SK-N-SH treated with all-trans-retinoic acid at 6 μM for 48 hours (cell line): ENCODE results near the gene LYST.

Source experiments
- ATAC-seq: fragments of 200-7000 bp; cut with Tn5 transposase; 3 replicates; pipeline ENCODE4 v1.9.1; 2020; ENCODE audit warnings: mild to moderate bottlenecking, moderate library complexity
- CREB5 ChIP-seq: fragments of 250-450 bp; sonication (Bioruptor Pico); IDR thresholded peaks from 2 replicates; pipeline ENCODE4 v1.5.1; 2020; ENCODE audit warnings: low read depth, mild to moderate bottlenecking, moderate library complexity
- CSDC2 ChIP-seq: fragments of 250-450 bp; sonication (Bioruptor Pico); IDR thresholded peaks from 2 replicates; pipeline ENCODE4 v1.5.0; 2020; ENCODE audit warnings: mild to moderate bottlenecking, moderate library complexity
- GLIS3 ChIP-seq: fragments of 250-450 bp; sonication (Bioruptor Pico); IDR thresholded peaks from 2 replicates; pipeline ENCODE4 v1.5.0; 2020; ENCODE audit warnings: mild to moderate bottlenecking, moderate library complexity
- ISL1 ChIP-seq: fragments of 250-450 bp; sonication (Bioruptor Pico); IDR thresholded peaks from 2 replicates; pipeline ENCODE4 v2.1.2; 2022; ENCODE audit warnings: mild to moderate bottlenecking, moderate library complexity
- PATZ1 ChIP-seq: fragments of 250-450 bp; sonication (Bioruptor Pico); IDR thresholded peaks from 2 replicates; pipeline ENCODE4 v1.8.0; 2020; ENCODE audit warnings: mild to moderate bottlenecking, moderate library complexity, borderline replicate concordance
- PPARA ChIP-seq: fragments of 250-450 bp; sonication (Bioruptor Pico); IDR thresholded peaks from 2 replicates; pipeline ENCODE4 v1.5.0; 2020; ENCODE audit warnings: mild to moderate bottlenecking, borderline replicate concordance
- TCF4 ChIP-seq: fragments of 250-450 bp; sonication (Bioruptor Pico); IDR thresholded peaks from 2 replicates; pipeline ENCODE4 v1.8.0; 2021; ENCODE audit warnings: mild to moderate bottlenecking, moderate library complexity, borderline replicate concordance
- TOX ChIP-seq: fragments of 250-450 bp; sonication (Bioruptor Pico); IDR thresholded peaks from 2 replicates; pipeline ENCODE4 v1.8.0; 2021; ENCODE audit warnings: mild to moderate bottlenecking, moderate library complexity, borderline replicate concordance
- TSHZ2 ChIP-seq: fragments of 250-450 bp; sonication (Bioruptor Pico); IDR thresholded peaks from 2 replicates; pipeline ENCODE4 v1.5.0; 2020; ENCODE audit warnings: mild to moderate bottlenecking, moderate library complexity
- ZC3H10 ChIP-seq: fragments of 250-450 bp; sonication (Bioruptor Pico); IDR thresholded peaks from 2 replicates; pipeline ENCODE4 v1.5.1; 2021; ENCODE audit warnings: mild to moderate bottlenecking, moderate library complexity
- ZFP3 ChIP-seq: fragments of 250-450 bp; sonication (Bioruptor Pico); IDR thresholded peaks from 2 replicates; pipeline ENCODE4 v1.5.0; 2020; ENCODE audit warnings: mild to moderate bottlenecking, moderate library complexity
- ZFP30 ChIP-seq: fragments of 450-650 bp; formaldehyde crosslinking; IDR thresholded peaks from 2 replicates; pipeline ENCODE4 v1.5.0; 2022; ENCODE audit warnings: mild to moderate bottlenecking, moderate library complexity
- ZNF70 ChIP-seq: fragments of 450-650 bp; formaldehyde crosslinking; IDR thresholded peaks from 2 replicates; pipeline ENCODE4 v1.5.0; 2020; ENCODE audit warnings: mild to moderate bottlenecking, moderate library complexity
- ZNF8 ChIP-seq: fragments of 450-650 bp; formaldehyde crosslinking; IDR thresholded peaks from 2 replicates; pipeline ENCODE4 v1.5.0; 2020; ENCODE audit warnings: mild to moderate bottlenecking, moderate library complexity
- TF ChIP-seq, protein P1 (sequence below): fragments of 250-450 bp; sonication (Bioruptor Pico); IDR thresholded peaks from 2 replicates; pipeline ENCODE4 v1.5.1; 2021; ENCODE audit warnings: mild to moderate bottlenecking, moderate library complexity
- TF ChIP-seq, protein P2 (sequence below): fragments of 250-450 bp; sonication (Bioruptor Pico); IDR thresholded peaks from 2 replicates; pipeline ENCODE4 v1.8.0; 2021; ENCODE audit warnings: low read depth, mild to moderate bottlenecking, moderate library complexity, borderline replicate concordance

LYST gene

GRCh38 chr1:235875036-235875597, 8.4 kb upstream of the LYST start:
- TF ChIP-seq GLIS3 (CRISPR knock-in tag) (no peak), ZFP3 (CRISPR knock-in tag) (no peak), ZNF70 (CRISPR knock-in tag) (no peak), PPARA (CRISPR knock-in tag) (no peak), PATZ1 (CRISPR knock-in tag) (no peak), ISL1 (CRISPR knock-in tag) (no peak)
- ATAC-seq, result no peak

GRCh38 chr1:235874261-235874660, 7.6 kb upstream of the LYST start:
- TF ChIP-seq TSHZ2, result no peak
- TF ChIP-seq CREB5 (CRISPR knock-in tag), result no peak
- TF ChIP-seq TCF4 (CRISPR knock-in tag), result no peak
- no peak for TF ChIP-seq ZC3H10 (CRISPR knock-in tag)
- TF ChIP-seq TOX, result no peak
- no peak for TF ChIP-seq ZNF8 (CRISPR knock-in tag)
- no peak for ATAC-seq

- TF ChIP-seq TSHZ2 (no peak), CSDC2 (no peak), PATZ1 (CRISPR knock-in tag) (no peak), CREB5 (CRISPR knock-in tag) (no peak), PPARA (CRISPR knock-in tag) (no peak), ZFP30 (CRISPR knock-in tag) (no peak), TCF4 (CRISPR knock-in tag) (no peak)
- TF ChIP-seq, protein P1, sequence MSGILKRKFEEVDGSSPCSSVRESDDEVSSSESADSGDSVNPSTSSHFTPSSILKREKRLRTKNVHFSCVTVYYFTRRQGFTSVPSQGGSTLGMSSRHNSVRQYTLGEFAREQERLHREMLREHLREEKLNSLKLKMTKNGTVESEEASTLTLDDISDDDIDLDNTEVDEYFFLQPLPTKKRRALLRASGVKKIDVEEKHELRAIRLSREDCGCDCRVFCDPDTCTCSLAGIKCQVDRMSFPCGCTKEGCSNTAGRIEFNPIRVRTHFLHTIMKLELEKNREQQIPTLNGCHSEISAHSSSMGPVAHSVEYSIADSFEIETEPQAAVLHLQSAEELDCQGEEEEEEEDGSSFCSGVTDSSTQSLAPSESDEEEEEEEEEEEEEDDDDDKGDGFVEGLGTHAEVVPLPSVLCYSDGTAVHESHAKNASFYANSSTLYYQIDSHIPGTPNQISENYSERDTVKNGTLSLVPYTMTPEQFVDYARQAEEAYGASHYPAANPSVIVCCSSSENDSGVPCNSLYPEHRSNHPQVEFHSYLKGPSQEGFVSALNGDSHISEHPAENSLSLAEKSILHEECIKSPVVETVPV, result no peak
- TF ChIP-seq, protein P2, sequence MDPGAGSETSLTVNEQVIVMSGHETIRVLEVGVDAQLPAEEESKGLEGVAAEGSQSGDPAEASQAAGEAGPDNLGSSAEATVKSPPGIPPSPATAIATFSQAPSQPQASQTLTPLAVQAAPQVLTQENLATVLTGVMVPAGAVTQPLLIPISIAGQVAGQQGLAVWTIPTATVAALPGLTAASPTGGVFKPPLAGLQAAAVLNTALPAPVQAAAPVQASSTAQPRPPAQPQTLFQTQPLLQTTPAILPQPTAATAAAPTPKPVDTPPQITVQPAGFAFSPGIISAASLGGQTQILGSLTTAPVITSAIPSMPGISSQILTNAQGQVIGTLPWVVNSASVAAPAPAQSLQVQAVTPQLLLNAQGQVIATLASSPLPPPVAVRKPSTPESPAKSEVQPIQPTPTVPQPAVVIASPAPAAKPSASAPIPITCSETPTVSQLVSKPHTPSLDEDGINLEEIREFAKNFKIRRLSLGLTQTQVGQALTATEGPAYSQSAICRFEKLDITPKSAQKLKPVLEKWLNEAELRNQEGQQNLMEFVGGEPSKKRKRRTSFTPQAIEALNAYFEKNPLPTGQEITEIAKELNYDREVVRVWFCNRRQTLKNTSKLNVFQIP (CRISPR knock-in tag), result no peak
- no peak for ATAC-seq
These were observed 6.9 kb upstream of the LYST start for GRCh38 chr1:235873571-235873970.
